ENCODE measurements around the gene MAJIN. TPM values are rescaled to one million over a fixed set of nuclear protein-coding genes. Genes with fewer than 3 reads are reported as not detected.

Gene MAJIN
- total and polyA plus RNA-seq, 9 of the 15 experiments (the other 6 are each of a cell fraction or from before 2014, with no cell fraction given), result 0.17 to 0.83 (median 0.24) TPM; not detected in 2

DNA sequence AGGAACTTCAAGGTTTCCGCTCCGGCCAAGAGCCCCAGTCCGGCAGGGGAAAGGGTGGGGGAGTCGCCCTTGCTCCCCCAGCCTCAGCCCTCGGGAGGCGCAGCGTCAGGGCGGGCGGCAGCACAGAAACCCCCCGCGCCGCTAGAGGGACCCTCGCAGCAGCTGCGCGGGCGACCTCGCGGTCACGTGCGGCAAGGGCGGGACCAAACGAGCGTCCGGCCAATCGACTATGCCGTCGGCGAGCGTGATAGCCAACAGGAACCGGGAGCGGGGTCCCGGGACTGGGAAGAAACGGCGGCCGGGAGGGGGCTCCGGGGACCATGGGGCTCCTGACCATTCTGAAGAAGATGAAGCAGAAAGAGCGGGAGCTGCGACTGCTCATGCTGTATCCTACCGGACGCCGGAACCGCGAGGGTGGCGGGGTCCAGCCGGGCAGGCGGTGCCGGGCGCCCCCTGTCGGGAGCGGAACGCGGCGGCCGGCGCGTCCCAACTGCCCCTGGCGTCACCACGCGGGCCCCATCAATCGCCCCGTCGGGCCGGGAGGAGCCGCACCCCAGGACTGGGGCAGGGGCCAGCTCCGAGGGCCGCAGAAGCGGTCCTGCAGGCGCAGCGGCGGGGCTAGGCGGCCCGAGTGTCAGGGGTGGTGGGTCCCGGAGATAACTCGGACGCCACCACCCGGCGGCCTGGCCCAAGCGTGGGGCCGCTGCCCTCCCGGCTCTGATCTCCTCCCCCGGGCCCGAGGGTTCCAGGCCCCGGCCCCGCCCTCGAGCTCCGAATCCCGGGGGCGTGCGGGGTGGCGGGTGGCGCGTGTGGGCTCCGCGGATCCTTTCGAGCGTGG, 42.2 kb upstream of the MAJIN start, which contains the start of gene ARL2 (continued):
- 0 out of 2 replicates have a peak, but pooled peaks have one; percentile 34 for TF ChIP-seq MYNN (IDR thresholded peaks at IDR 0.05)
- TF ChIP-seq MYNN (CRISPR knock-in tag; IDR thresholded peaks at IDR 0.05), result no peak
- TF ChIP-seq ZKSCAN3 (CRISPR knock-in tag; IDR thresholded peaks at IDR 0.05), result no peak
- TF ChIP-seq PTBP1 (IDR thresholded peaks at IDR 0.05; ENCODE audit: low read depth, low read length), result no peak
- TF ChIP-seq CC2D1A (IDR thresholded peaks at IDR 0.05), result no peak
- TF ChIP-seq THAP7 (CRISPR knock-in tag; IDR thresholded peaks at IDR 0.05), result no peak
- no peak for TF ChIP-seq SNIP1 (IDR thresholded peaks at IDR 0.05; ENCODE audit: low read depth)
- TF ChIP-seq KAT2B (IDR thresholded peaks at IDR 0.05; ENCODE audit: low read depth, low read length), result peak; percentile 55
- TF ChIP-seq XRCC5 (IDR thresholded peaks at IDR 0.05; ENCODE audit: low read depth, low read length), result peak; percentile 61; the same call in 1 of the 2 replicates
- TF ChIP-seq ZNF175 (CRISPR knock-in tag; IDR thresholded peaks at IDR 0.05; ENCODE audit: low read depth), result no peak
- TF ChIP-seq, protein P1, sequence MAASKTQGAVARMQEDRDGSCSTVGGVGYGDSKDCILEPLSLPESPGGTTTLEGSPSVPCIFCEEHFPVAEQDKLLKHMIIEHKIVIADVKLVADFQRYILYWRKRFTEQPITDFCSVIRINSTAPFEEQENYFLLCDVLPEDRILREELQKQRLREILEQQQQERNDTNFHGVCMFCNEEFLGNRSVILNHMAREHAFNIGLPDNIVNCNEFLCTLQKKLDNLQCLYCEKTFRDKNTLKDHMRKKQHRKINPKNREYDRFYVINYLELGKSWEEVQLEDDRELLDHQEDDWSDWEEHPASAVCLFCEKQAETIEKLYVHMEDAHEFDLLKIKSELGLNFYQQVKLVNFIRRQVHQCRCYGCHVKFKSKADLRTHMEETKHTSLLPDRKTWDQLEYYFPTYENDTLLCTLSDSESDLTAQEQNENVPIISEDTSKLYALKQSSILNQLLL (CRISPR knock-in tag; IDR thresholded peaks at IDR 0.05; ENCODE audit: borderline replicate concordance), result no peak
- TF ChIP-seq REST (IDR thresholded peaks at IDR 0.05; ENCODE audit: borderline replicate concordance), result peak; percentile 78
- TF ChIP-seq REST (CRISPR knock-in tag; IDR thresholded peaks at IDR 0.05; ENCODE audit: low read depth), result peak; percentile 24; the same call in 1 of the 2 replicates
- TF ChIP-seq RAD51 (IDR thresholded peaks at IDR 0.05; ENCODE audit: borderline replicate concordance, low read depth), result peak; percentile 97
- no peak for TF ChIP-seq CEBPB (tag; IDR thresholded peaks at IDR 0.05)
- TF ChIP-seq, protein P2, sequence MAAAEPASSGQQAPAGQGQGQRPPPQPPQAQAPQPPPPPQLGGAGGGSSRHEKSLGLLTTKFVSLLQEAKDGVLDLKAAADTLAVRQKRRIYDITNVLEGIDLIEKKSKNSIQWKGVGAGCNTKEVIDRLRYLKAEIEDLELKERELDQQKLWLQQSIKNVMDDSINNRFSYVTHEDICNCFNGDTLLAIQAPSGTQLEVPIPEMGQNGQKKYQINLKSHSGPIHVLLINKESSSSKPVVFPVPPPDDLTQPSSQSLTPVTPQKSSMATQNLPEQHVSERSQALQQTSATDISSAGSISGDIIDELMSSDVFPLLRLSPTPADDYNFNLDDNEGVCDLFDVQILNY (CRISPR knock-in tag; IDR thresholded peaks at IDR 0.05), result peak; percentile 96
- TF ChIP-seq ZNF76 (CRISPR knock-in tag; IDR thresholded peaks at IDR 0.05; ENCODE audit: borderline replicate concordance), result no peak

Measured in K562 (cell line).